Measurements from ENCODE around the gene DNAH2.

GRCh38 chr17:7727886-7728285, 10.3 kb downstream of the DNAH2 start:
- TF ChIP-seq CTCF (IDR thresholded peaks at IDR 0.05), result no peak
- no peak for TF ChIP-seq EZH2 (IDR thresholded peaks at IDR 0.05)

Measured in neural progenitor cell (in vitro differentiated cells).